ENCODE results near the gene MYO1B. TPM values are rescaled to one million over a fixed set of nuclear protein-coding genes. Genes with fewer than 3 reads are reported as not detected.

MYO1B gene
- total RNA-seq, 1 experiment from 2014 or later: 43.6 TPM

- TF ChIP-seq STAT6 (CRISPR knock-in tag; conservative IDR thresholded peaks at IDR 0.05; ENCODE audit: low read depth) (no peak), ZBTB43 (CRISPR knock-in tag; IDR thresholded peaks at IDR 0.05) (no peak), ZMAT4 (CRISPR knock-in tag; IDR thresholded peaks at IDR 0.05) (no peak), RORB (CRISPR knock-in tag; IDR thresholded peaks at IDR 0.05) (no peak), ZBTB21 (CRISPR knock-in tag; IDR thresholded peaks at IDR 0.05; ENCODE audit: borderline replicate concordance) (no peak), ZNF317 (CRISPR knock-in tag; IDR thresholded peaks at IDR 0.05; ENCODE audit: borderline replicate concordance, low read depth) (no peak), ZNF219 (CRISPR knock-in tag; IDR thresholded peaks at IDR 0.05; ENCODE audit: borderline replicate concordance) (no peak), CDX4 (CRISPR knock-in tag; IDR thresholded peaks at IDR 0.05; ENCODE audit: borderline replicate concordance) (no peak), MAX (CRISPR knock-in tag; IDR thresholded peaks at IDR 0.05) (no peak)
These were observed 154.4 kb downstream of the MYO1B start (continued) for GRCh38 chr2:191399601-191400000.

GRCh38 chr2:191401287-191401686 is 156.1 kb downstream of the MYO1B start:
- Mint-ChIP-seq H3K27ac (peak overlapping the region; percentile 58), H3K4me1 (peaks cover 14% of the 10 kb centered on the region), H3K36me3 (peaks cover 50% of the 10 kb centered on the region), H3K4me3 (no peak overlapping the region), H3K27me3 (ENCODE audit: low read depth) (no peaks in the 10 kb centered on the region), H3K9me3 (peaks cover 5% of the 10 kb centered on the region; the same call in 1 of the 2 replicates)
- CTCF ChIA-PET: no interaction called here
- ATAC-seq (peak; percentile 51; the same call in 1 of the 2 replicates), DNase-seq (ENCODE audit: low spot score) (no peak)
- POLR2A ChIA-PET: no interaction called here
- TF ChIP-seq ZNF512 (CRISPR knock-in tag; IDR thresholded peaks at IDR 0.05; ENCODE audit: borderline replicate concordance): no peak
- TF ChIP-seq ELF4 (CRISPR knock-in tag; IDR thresholded peaks at IDR 0.05; ENCODE audit: low read depth): no peak
- no peak for TF ChIP-seq OVOL2 (CRISPR knock-in tag; IDR thresholded peaks at IDR 0.05; ENCODE audit: borderline replicate concordance)
- TF ChIP-seq TCF7 (CRISPR knock-in tag; IDR thresholded peaks at IDR 0.05; ENCODE audit: low read depth): no peak
- TF ChIP-seq TEAD1 (CRISPR knock-in tag; IDR thresholded peaks at IDR 0.05): no peak
- TF ChIP-seq NR1H2 (CRISPR knock-in tag; IDR thresholded peaks at IDR 0.05): no peak
- no peak for TF ChIP-seq ZNF263 (CRISPR knock-in tag; IDR thresholded peaks at IDR 0.05; ENCODE audit: low read depth)
- TF ChIP-seq CREM (CRISPR knock-in tag; IDR thresholded peaks at IDR 0.05): no peak
- no peak for TF ChIP-seq PRDM15 (CRISPR knock-in tag; IDR thresholded peaks at IDR 0.05)
- no peak for TF ChIP-seq JAZF1 (CRISPR knock-in tag; IDR thresholded peaks at IDR 0.05)
- TF ChIP-seq SMAD4 (CRISPR knock-in tag; IDR thresholded peaks at IDR 0.05): no peak
